ENCODE data around the gene ADGB.

Gene ADGB

DNA sequence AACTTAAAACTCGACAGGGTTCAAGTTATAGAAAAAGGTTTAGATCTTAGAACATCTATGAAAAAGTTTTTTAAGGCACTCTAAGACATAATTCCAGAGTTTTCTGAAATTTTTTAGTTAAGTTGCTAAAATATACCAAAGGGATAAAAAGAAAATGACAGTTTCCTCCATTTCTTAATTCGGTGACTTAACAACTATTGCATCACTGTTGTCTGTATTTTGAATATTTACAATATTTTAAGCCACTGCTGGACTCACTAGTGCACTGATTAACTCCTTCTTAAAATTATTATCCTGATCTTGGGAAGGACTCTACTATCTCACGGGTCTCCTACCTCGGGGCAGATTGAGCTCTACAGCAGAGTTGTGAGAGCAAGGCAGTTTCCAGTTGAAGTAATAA is 91.0 kb downstream of the ADGB start:
- Histone ChIP-seq H3K4me3 (ENCODE audit: low read length) (no peak overlapping the region), H3K9me3 (ENCODE audit: insufficient read depth, low read depth, low read length) (no peaks in the 10 kb centered on the region), H3K9ac (ENCODE audit: low read depth, low read length) (no peak overlapping the region), H3K4me1 (ENCODE audit: insufficient read depth, low read length) (no peaks in the 10 kb centered on the region), H3K27ac (ENCODE audit: low read length) (no peak overlapping the region), H3K27me3 (ENCODE audit: insufficient read depth, low read length) (no peaks in the 10 kb centered on the region), H3K36me3 (ENCODE audit: insufficient read depth, low read depth, low read length) (no peaks in the 10 kb centered on the region)

DNA sequence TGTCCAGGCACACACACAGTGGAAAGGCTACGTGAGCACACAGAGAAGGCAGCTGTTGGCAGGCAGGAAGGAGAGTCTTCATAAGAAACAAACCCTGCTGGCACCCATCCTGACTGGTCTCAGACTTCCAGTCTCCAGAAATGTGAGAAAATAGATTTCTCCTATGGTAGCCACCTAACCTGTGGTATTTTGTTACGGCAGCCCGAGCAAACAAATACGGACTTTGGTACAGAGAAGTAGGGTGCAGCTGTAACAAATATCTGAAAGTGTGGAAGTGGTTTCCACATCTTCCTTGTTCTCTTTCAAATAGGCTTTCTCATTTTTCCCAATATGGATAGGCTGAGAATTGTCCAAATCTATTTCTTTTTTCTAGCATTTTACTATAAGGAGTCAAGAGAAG is 94.6 kb downstream of the ADGB start:
- H3K9ac ChIP-seq (ENCODE audit: low read depth, low read length): no peak overlapping the region
- H3K4me1 ChIP-seq (ENCODE audit: insufficient read depth, low read length): no peaks in the 10 kb centered on the region
- no peaks in the 10 kb centered on the region for H3K27me3 ChIP-seq (ENCODE audit: insufficient read depth, low read length)
- no peak overlapping the region for H3K27ac ChIP-seq (ENCODE audit: low read length)
- no peak overlapping the region for H3K4me3 ChIP-seq (ENCODE audit: low read length)
- no peaks in the 10 kb centered on the region for H3K9me3 ChIP-seq (ENCODE audit: insufficient read depth, low read depth, low read length)
- H3K36me3 ChIP-seq (ENCODE audit: insufficient read depth, low read depth, low read length): no peaks in the 10 kb centered on the region

DNA sequence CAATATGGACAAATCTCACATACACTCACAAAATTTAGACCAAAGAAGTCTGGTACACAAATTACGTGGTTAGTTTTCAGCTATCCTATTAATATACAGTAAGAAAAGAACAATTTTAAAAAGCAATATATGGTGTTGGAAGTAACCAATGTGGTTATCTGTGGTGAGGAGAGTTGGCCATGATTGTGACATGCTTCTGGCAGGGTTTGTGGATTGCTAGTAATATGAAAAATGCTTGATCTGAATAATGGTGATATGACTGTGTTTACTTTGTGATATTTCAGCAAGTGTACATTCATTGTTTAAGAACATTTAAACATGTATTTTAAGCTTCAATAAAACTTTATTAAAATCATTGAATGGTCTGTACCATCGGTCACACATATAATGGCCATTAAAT is 99.1 kb downstream of the ADGB start:
- Histone ChIP-seq H3K4me1 (ENCODE audit: insufficient read depth, low read length) (no peaks in the 10 kb centered on the region), H3K9me3 (ENCODE audit: insufficient read depth, low read depth, low read length) (no peaks in the 10 kb centered on the region), H3K36me3 (ENCODE audit: insufficient read depth, low read depth, low read length) (no peaks in the 10 kb centered on the region), H3K27me3 (ENCODE audit: insufficient read depth, low read length) (no peaks in the 10 kb centered on the region), H3K4me3 (ENCODE audit: low read length) (no peak overlapping the region), H3K27ac (ENCODE audit: low read length) (no peak overlapping the region), H3K9ac (ENCODE audit: low read depth, low read length) (no peak overlapping the region)

DNA sequence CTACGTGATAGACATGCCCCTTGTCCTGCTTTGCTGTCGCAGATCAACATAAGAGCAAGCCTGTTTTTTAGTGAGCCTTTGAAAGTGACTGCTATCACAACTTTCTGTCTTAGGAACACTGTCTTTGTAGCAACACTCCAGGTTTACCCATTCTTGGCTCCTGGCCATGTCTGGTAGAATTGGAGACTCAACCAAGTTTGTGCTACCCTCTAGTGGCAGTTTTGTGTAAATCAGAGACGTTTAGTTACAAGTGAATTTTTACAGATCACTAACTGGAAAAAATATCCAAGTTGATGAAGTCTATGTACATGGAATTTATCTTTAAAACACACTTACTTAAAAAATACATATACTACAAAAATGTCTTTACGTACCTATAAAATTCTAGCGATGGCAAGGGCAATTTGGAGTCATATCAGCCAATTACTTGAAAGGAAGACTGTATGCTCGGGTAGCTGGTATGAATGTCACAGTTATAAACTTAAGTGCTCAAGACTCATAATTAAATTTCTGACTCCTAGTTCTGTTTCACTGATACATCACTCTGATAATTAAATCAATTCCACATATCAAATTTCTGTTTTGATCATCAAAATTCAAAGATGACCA is 101.4 kb downstream of the ADGB start:
- Histone ChIP-seq H3K36me3 (ENCODE audit: insufficient read depth, low read depth, low read length) (no peaks in the 10 kb centered on the region), H3K27ac (ENCODE audit: low read length) (no peak overlapping the region), H3K4me3 (ENCODE audit: low read length) (no peak overlapping the region), H3K9me3 (ENCODE audit: insufficient read depth, low read depth, low read length) (no peaks in the 10 kb centered on the region), H3K27me3 (ENCODE audit: insufficient read depth, low read length) (no peaks in the 10 kb centered on the region), H3K4me1 (ENCODE audit: insufficient read depth, low read length) (no peaks in the 10 kb centered on the region), H3K9ac (ENCODE audit: low read depth, low read length) (no peak overlapping the region)

DNA sequence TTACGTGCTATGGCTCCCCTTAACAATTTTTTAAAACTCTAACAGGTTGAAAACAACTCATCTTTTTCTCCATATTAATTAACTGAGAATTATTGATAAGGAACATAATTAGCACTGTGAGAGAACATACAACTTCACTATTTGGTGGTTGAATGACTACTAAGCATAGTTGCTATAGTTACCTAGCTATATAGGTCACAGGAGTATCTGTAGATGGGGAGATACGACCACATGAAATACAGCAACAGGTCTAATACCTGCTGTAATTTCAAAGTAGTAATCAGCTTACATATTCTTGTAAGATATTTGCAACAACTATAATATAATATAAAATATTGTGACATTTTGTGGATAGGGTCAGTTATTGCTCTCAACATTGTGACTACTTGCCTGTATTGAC is 102.9 kb downstream of the ADGB start:
- Histone ChIP-seq H3K4me1 (ENCODE audit: insufficient read depth, low read length) (no peaks in the 10 kb centered on the region), H3K9ac (ENCODE audit: low read depth, low read length) (no peak overlapping the region), H3K27me3 (ENCODE audit: insufficient read depth, low read length) (no peaks in the 10 kb centered on the region), H3K9me3 (ENCODE audit: insufficient read depth, low read depth, low read length) (no peaks in the 10 kb centered on the region), H3K36me3 (ENCODE audit: insufficient read depth, low read depth, low read length) (no peaks in the 10 kb centered on the region), H3K4me3 (ENCODE audit: low read length) (no peak overlapping the region), H3K27ac (ENCODE audit: low read length) (no peak overlapping the region)

DNA sequence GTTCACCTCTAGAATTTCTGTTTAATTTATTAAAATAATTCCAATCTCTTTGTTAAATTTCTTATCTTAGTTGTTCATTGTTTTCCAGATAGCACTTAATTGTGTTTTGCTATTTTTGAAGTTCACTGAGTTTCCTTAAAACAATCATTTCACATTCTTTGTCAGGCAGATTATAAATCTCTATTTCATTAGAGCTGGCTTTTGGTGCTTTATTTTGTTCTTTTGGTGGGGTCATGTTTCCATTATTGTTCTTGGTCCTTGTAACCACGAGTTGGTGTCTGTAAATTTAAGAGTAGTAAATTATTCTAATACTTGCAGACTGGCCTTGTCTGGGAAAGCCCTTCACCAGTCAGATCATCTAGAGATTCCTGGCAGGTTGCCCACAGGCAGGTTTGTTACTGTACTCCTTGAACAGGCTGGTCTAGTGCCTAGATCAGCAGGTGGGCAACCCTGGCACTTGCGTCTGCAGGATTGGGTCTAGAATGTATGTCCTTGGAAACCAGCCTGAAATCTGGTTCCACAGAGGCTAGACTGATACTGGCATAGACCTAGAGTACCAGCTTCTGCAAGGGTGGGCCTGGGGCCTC is 110.4 kb downstream of the ADGB start:
- Histone ChIP-seq H3K9ac (ENCODE audit: low read depth, low read length) (no peak overlapping the region), H3K4me1 (ENCODE audit: insufficient read depth, low read length) (no peaks in the 10 kb centered on the region), H3K27me3 (ENCODE audit: insufficient read depth, low read length) (no peaks in the 10 kb centered on the region), H3K36me3 (ENCODE audit: insufficient read depth, low read depth, low read length) (no peaks in the 10 kb centered on the region), H3K9me3 (ENCODE audit: insufficient read depth, low read depth, low read length) (no peaks in the 10 kb centered on the region), H3K27ac (ENCODE audit: low read length) (no peak overlapping the region), H3K4me3 (ENCODE audit: low read length) (no peak overlapping the region)

DNA sequence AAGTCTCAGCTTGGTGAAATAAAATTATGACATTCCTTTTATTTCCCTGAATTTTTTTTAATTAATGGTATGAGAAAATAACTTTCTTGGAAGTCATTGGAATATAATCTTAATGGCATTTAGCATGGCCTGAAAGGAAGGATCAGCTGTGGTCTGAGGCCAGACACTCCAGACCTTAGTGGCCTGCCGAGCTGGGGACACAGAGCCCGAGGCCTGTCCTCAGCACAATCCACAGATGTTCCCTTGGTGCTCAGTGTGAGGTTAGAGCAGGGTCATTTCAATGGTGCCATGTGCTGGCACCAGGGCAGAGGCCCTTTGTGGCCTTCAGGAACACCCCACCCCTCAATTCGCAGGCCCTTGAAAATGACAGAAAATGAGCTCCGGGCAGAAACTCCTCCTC is 120.6 kb downstream of the ADGB start:
- Histone ChIP-seq H3K27ac (ENCODE audit: low read length) (no peak overlapping the region), H3K9ac (ENCODE audit: low read depth, low read length) (no peak overlapping the region), H3K4me1 (ENCODE audit: insufficient read depth, low read length) (no peaks in the 10 kb centered on the region), H3K36me3 (ENCODE audit: insufficient read depth, low read depth, low read length) (no peaks in the 10 kb centered on the region), H3K9me3 (ENCODE audit: insufficient read depth, low read depth, low read length) (no peaks in the 10 kb centered on the region), H3K27me3 (ENCODE audit: insufficient read depth, low read length) (no peaks in the 10 kb centered on the region), H3K4me3 (ENCODE audit: low read length) (no peak overlapping the region)

DNA sequence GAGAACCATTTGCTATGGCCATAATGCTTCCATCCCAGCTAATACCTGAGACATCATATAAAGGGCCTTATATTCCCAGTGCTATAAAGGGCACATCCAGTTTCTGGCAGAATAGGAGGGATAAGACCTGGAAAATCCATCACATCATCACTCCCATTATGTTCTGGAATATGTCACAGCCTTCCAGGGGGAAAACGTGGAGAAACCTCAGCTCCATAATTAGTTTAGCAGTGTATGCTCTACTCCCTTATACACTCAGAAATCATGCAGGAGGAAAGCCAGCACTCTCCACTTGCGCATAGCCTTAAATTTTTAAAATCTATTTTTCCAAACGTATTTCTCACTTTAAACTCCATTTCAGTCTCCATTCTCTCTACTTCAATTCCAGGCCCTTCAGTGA is 140.9 kb downstream of the ADGB start:
- no peaks in the 10 kb centered on the region for H3K27me3 ChIP-seq (ENCODE audit: insufficient read depth, low read length)
- no peak overlapping the region for H3K27ac ChIP-seq (ENCODE audit: low read length)
- H3K4me1 ChIP-seq (ENCODE audit: insufficient read depth, low read length): no peaks in the 10 kb centered on the region
- H3K9me3 ChIP-seq (ENCODE audit: insufficient read depth, low read depth, low read length): no peaks in the 10 kb centered on the region
- no peak overlapping the region for H3K9ac ChIP-seq (ENCODE audit: low read depth, low read length)
- H3K36me3 ChIP-seq (ENCODE audit: insufficient read depth, low read depth, low read length): no peaks in the 10 kb centered on the region
- H3K4me3 ChIP-seq (ENCODE audit: low read length): no peak overlapping the region

DNA sequence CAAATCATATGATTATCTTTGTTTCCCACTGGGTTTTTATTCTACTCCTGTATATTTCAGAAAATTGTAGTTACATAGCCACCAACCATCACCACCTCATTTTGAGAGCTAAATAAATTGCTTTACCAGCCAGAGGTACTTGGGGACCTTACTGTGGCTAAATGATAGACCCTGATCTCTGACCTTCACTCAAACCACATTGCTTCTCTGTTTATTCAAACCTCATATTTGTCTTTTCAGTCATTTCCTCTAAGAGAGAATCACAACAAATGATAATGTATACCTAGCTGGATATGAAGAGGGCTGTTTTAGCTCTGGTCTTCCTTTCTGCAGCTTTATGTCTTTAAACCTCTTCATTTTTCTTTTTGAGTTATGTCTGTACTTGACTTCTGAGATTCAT is 142.8 kb downstream of the ADGB start:
- no peaks in the 10 kb centered on the region for H3K4me1 ChIP-seq (ENCODE audit: insufficient read depth, low read length)

DNA sequence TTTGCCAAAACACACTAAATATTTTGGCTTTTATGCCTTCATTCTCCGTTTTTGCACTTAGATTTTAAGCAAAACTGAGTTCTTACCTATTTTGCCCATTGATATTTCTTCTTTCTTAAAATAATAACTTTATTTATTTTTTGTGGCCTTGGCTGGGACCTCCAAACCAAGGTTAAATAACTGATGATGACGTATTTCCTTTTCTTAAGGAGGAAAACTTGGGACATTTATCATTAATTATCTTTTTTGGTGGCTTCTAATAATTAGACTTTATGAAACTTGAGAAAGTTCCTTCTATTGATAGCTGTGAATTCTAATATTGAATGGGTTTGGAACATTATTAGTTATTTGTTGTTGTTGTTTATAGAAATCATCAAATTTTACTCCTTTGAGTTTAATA is 154.5 kb downstream of the ADGB start:
- no peaks in the 10 kb centered on the region for H3K27me3 ChIP-seq (ENCODE audit: insufficient read depth, low read length)
- no peaks in the 10 kb centered on the region for H3K4me1 ChIP-seq (ENCODE audit: insufficient read depth, low read length)
- peaks cover 7% of the 10 kb centered on the region; the same call in 1 of the 2 replicates for H3K9me3 ChIP-seq (ENCODE audit: insufficient read depth, low read depth, low read length)
- no peak overlapping the region for H3K27ac ChIP-seq (ENCODE audit: low read length)
- no peak overlapping the region for H3K9ac ChIP-seq (ENCODE audit: low read depth, low read length)
- no peak overlapping the region for H3K4me3 ChIP-seq (ENCODE audit: low read length)
- no peaks in the 10 kb centered on the region for H3K36me3 ChIP-seq (ENCODE audit: insufficient read depth, low read depth, low read length)

More for the DNA sequence above, 142.8 kb downstream of the ADGB start:
- no peaks in the 10 kb centered on the region for H3K27me3 ChIP-seq (ENCODE audit: insufficient read depth, low read length)
- H3K4me3 ChIP-seq (ENCODE audit: low read length): no peak overlapping the region
- no peaks in the 10 kb centered on the region for H3K36me3 ChIP-seq (ENCODE audit: insufficient read depth, low read depth, low read length)
- no peaks in the 10 kb centered on the region for H3K9me3 ChIP-seq (ENCODE audit: insufficient read depth, low read depth, low read length)
- H3K9ac ChIP-seq (ENCODE audit: low read depth, low read length): no peak overlapping the region
- H3K27ac ChIP-seq (ENCODE audit: low read length): no peak overlapping the region

DNA sequence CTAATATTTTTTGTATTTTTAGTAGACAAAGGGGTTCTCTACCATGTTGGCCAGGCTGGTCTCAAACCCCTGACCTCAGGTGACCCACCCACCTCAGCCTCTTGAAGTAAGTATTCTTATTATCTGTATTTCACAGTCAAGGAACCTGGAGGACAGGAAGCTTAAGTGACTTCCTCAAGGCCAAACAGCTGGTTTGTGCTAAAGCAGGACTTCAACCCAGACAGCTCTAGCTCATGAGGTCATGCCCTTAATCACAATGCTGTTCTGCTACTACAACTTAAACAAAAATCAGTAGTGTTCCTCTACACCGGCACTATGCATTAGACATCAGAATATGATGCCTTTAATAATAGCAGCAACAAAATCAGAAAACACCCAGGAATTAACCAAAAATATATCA is 168.9 kb downstream of the ADGB start:
- Histone ChIP-seq H3K27me3 (ENCODE audit: insufficient read depth, low read length) (no peaks in the 10 kb centered on the region), H3K9me3 (ENCODE audit: insufficient read depth, low read depth, low read length) (no peaks in the 10 kb centered on the region), H3K9ac (ENCODE audit: low read depth, low read length) (no peak overlapping the region), H3K27ac (ENCODE audit: low read length) (no peak overlapping the region), H3K36me3 (ENCODE audit: insufficient read depth, low read depth, low read length) (no peaks in the 10 kb centered on the region), H3K4me3 (ENCODE audit: low read length) (no peak overlapping the region), H3K4me1 (ENCODE audit: insufficient read depth, low read length) (no peaks in the 10 kb centered on the region)

DNA sequence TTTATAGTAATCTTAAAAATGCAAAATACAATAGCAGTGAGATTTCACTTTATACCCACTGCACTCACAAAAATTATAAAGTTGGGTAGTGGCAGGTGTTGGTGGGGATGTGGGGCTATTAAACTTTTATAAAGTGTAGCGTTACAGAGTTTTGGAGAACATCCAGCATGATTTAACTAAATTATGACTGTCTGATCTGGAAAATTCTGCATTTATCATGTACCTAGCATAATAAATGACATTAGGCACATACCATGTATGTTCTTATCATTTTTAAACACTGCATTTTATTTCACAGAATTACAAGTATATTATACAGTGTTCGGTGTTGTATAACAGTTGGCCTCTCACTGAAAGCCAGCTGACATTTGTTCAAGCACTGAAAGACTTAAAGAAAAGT is 169.9 kb downstream of the ADGB start:
- H3K4me3 ChIP-seq (ENCODE audit: low read length): no peak overlapping the region
- H3K36me3 ChIP-seq (ENCODE audit: insufficient read depth, low read depth, low read length): no peaks in the 10 kb centered on the region
- no peaks in the 10 kb centered on the region for H3K4me1 ChIP-seq (ENCODE audit: insufficient read depth, low read length)
- H3K27me3 ChIP-seq (ENCODE audit: insufficient read depth, low read length): no peaks in the 10 kb centered on the region
- no peak overlapping the region for H3K9ac ChIP-seq (ENCODE audit: low read depth, low read length)
- H3K27ac ChIP-seq (ENCODE audit: low read length): no peak overlapping the region
- no peaks in the 10 kb centered on the region for H3K9me3 ChIP-seq (ENCODE audit: insufficient read depth, low read depth, low read length)

Measured in iPS-20b (cell line).